PC-3 (cell line): Measurements from ENCODE around the gene LRCOL1. TPM values are rescaled to one million over a fixed set of nuclear protein-coding genes. Genes with fewer than 3 reads are reported as not detected.

Source experiments
- ATAC-seq: fragments of 200-7000 bp; cut with Tn5 transposase; 2 replicates; pipeline ENCODE4 v1.9.1; 2020; ENCODE audit warnings: mild to moderate bottlenecking, moderate library complexity
- BruUV-seq: library from RNA; stranded (reverse); fragments of 400-500 nt; replicated peaks from 2 replicates; lab custom pipeline; 2021; lab: Mats Ljungman, UMichigan
- CTCF ChIA-PET: fragments of 300-600 bp; sonication (Branson Sonifier 250); formaldehyde crosslinking; loops from one replicate; lab custom pipeline; 2022; ENCODE audit warnings: antibody characterized with exemption; lab: Charles Lee
- POLR2A ChIA-PET: fragments of 300-600 bp; sonication (Branson Sonifier 250); formaldehyde crosslinking; loops from one replicate; lab custom pipeline; 2022; ENCODE audit warnings: antibody characterized with exemption; ENCODE audit not compliant: unreplicated experiment; lab: Charles Lee
- DNase-seq: peaks from one replicate; pipeline ENCODE4 v3.0.0-alpha.2; 2015
- H2AFZ ChIP-seq: fragments of 300-600 bp; sonication (generic); 2 replicates; pipeline ENCODE4 v1.6.0; 2016; ENCODE audit warnings: antibody characterized with exemption, low read length
- H3F3A ChIP-seq: fragments of 300-600 bp; sonication (generic); one replicate; pipeline ENCODE4 v1.6.0; 2017; ENCODE audit warnings: antibody characterized with exemption, low read length, control low read depth, mild to moderate bottlenecking; ENCODE audit not compliant: unreplicated experiment
- H3K27ac ChIP-seq: fragments of 300-600 bp; sonication (generic); 2 replicates; pipeline ENCODE4 v1.5.1; 2016; ENCODE audit warnings: mild to moderate bottlenecking, low read length
- H3K27me3 ChIP-seq: fragments of 300-600 bp; sonication (generic); 2 replicates; pipeline ENCODE4 v1.6.1; 2016; ENCODE audit warnings: low read length, mixed read lengths
- H3K36me3 ChIP-seq: fragments of 300-600 bp; sonication (generic); 2 replicates; pipeline ENCODE4 v1.6.1; 2016; ENCODE audit warnings: low read depth, mixed run types, low read length, mixed read lengths
- H3K4me1 ChIP-seq: fragments of 300-600 bp; sonication (generic); 2 replicates; pipeline ENCODE4 v1.5.1; 2016; ENCODE audit warnings: low read length; ENCODE audit not compliant: insufficient read depth
- H3K4me2 ChIP-seq: fragments of 300-600 bp; sonication (generic); 2 replicates; pipeline ENCODE4 v1.6.0; 2016; ENCODE audit warnings: low read length
- H3K4me3 ChIP-seq: fragments of 300-600 bp; sonication (generic); 2 replicates; pipeline ENCODE4 v1.5.1; 2016; ENCODE audit warnings: mild to moderate bottlenecking, low read length, mixed read lengths
- H3K79me2 ChIP-seq: fragments of 300-600 bp; sonication (generic); 2 replicates; pipeline ENCODE4 v1.6.1; 2017; ENCODE audit warnings: low read length, mixed read lengths
- H3K9ac ChIP-seq: fragments of 300-600 bp; sonication (generic); 2 replicates; pipeline ENCODE4 v1.6.0; 2016; ENCODE audit warnings: mild to moderate bottlenecking, low read length
- H3K9me2 ChIP-seq: fragments of 300-600 bp; sonication (generic); replicated peaks from 2 replicates; pipeline ENCODE4 v1.6.1; 2016; ENCODE audit warnings: mixed run types, low read length, mixed read lengths
- H3K9me3 ChIP-seq: fragments of 300-600 bp; sonication (generic); 2 replicates; pipeline ENCODE4 v1.6.1; 2016; ENCODE audit warnings: low read length, mixed read lengths
- H4K20me1 ChIP-seq: fragments of 300-600 bp; sonication (generic); 2 replicates; pipeline ENCODE4 v1.6.1; 2016; ENCODE audit warnings: low read length, mixed read lengths
- EZH2 ChIP-seq: fragments of 300-600 bp; sonication (generic); IDR thresholded peaks from one replicate; pipeline ENCODE4 v1.6.1; 2017; ENCODE audit warnings: antibody characterized with exemption, mild to moderate bottlenecking, low read length; ENCODE audit not compliant: unreplicated experiment
- EZH2phosphoT487 ChIP-seq: fragments of 300-600 bp; sonication (generic); IDR thresholded peaks from 2 replicates; pipeline ENCODE4 v1.6.1; 2018; ENCODE audit warnings: mild to moderate bottlenecking, antibody characterized with exemption, low read length, borderline replicate concordance
- intact Hi-C: fragments of 100-400 bp; cut with micrococcal nuclease; formaldehyde crosslinking; loops from 2 replicates; pipeline ENCODE4 v1.9.0; 2023
- total RNA-seq: library from RNA; depleted of rRNA; stranded (reverse); fragments of >200 nt; gene quantifications from 2 replicates; pipeline ENCODE4 v1.2.3, GENCODE V29; 2014
- TF ChIP-seq, protein P1 (sequence below): fragments of 300-600 bp; sonication (generic); conservative IDR thresholded peaks from 2 replicates; pipeline ENCODE4 v1.5.1; 2017; ENCODE audit warnings: antibody characterized with exemption, low read depth, mild to moderate bottlenecking, low read length

LRCOL1 gene
- total RNA-seq, 1 experiment from 2014 or later, result not detected

DNA sequence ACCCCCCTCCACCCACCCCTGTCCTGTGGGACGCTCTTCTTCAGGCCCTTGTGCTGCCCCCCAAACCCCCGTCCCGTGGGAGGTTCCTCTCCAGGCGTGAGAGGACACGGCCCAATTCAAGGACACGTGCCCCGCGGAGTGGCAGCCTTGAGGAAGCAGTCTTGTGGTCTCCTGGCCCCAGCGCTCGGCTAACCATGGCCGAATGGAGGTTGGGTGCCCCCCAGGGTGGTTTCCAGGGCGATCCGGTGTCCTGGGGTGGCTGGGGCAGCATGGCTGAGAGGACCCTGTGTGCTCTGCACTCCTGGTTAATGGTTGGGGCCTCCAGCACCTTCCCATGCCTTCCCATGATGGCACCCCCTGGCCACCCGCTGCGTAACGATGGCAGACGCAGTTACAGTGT is 53.6 kb downstream of the LRCOL1 start:
- H3K4me3 ChIP-seq, result no peak overlapping the region
- no peaks in the 10 kb centered on the region for H3K9me2 ChIP-seq
- no peak overlapping the region for H3K9ac ChIP-seq
- no peak for TF ChIP-seq EZH2phosphoT487
- TF ChIP-seq, protein P1, sequence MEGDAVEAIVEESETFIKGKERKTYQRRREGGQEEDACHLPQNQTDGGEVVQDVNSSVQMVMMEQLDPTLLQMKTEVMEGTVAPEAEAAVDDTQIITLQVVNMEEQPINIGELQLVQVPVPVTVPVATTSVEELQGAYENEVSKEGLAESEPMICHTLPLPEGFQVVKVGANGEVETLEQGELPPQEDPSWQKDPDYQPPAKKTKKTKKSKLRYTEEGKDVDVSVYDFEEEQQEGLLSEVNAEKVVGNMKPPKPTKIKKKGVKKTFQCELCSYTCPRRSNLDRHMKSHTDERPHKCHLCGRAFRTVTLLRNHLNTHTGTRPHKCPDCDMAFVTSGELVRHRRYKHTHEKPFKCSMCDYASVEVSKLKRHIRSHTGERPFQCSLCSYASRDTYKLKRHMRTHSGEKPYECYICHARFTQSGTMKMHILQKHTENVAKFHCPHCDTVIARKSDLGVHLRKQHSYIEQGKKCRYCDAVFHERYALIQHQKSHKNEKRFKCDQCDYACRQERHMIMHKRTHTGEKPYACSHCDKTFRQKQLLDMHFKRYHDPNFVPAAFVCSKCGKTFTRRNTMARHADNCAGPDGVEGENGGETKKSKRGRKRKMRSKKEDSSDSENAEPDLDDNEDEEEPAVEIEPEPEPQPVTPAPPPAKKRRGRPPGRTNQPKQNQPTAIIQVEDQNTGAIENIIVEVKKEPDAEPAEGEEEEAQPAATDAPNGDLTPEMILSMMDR, result no peak
- H4K20me1 ChIP-seq, result peaks cover 6% of the 10 kb centered on the region
- H3K9me3 ChIP-seq, result no peaks in the 10 kb centered on the region
- no peaks in the 10 kb centered on the region; the same call in 1 of the 2 replicates for H3K36me3 ChIP-seq
- intact Hi-C loops, result no loop called here
- DNase-seq (no peak), ATAC-seq (no peak)
- no peaks in the 10 kb centered on the region for H3K27me3 ChIP-seq
- no peaks in the 10 kb centered on the region for H3F3A ChIP-seq
- H3K79me2 ChIP-seq, result peaks cover 19% of the 10 kb centered on the region
- no peak overlapping the region for H2AFZ ChIP-seq
- 0 out of 2 replicates have a peak, but pooled peaks cover 4% of the 10 kb centered on the region for H3K4me1 ChIP-seq
- H3K27ac ChIP-seq, result no peak overlapping the region
- BruUV-seq, result no TSS peak
- POLR2A ChIA-PET, result no interaction called here
- CTCF ChIA-PET, result no interaction called here
- H3K4me2 ChIP-seq, result no peak overlapping the region

DNA sequence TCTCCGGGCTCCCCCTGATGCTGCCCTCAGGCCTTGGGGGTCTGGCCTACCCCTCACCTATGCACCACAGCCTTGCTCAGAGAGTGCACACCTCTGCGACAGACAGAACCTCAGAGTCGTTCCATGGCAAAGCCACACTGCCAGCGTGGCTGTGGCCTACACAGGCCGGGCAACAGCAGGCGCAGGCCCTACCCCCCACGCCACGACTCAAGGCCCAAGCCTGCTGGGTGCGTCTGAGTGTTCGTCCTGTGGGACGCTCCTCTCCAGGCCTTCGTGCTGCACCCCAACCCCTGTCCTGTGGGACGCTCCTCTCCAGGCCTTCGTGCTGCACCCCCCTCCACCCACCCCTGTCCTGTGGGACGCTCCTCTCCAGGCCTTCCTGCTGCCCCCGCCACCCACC is 54.2 kb downstream of the LRCOL1 start:
- H3K9me2 ChIP-seq, result no peaks in the 10 kb centered on the region
- ATAC-seq, result no peak
- peaks cover under 1% of the 10 kb centered on the region; the same call in 1 of the 2 replicates for H4K20me1 ChIP-seq
- no peak overlapping the region for H3K4me3 ChIP-seq
- intact Hi-C loops, result no loop called here
- no peaks in the 10 kb centered on the region; the same call in 1 of the 2 replicates for H3K36me3 ChIP-seq
- H3K9ac ChIP-seq, result no peak overlapping the region
- H3K9me3 ChIP-seq, result no peaks in the 10 kb centered on the region
- no peak for DNase-seq
- H3K27ac ChIP-seq, result no peak overlapping the region
- ChIA-PET POLR2A (no interaction called here), CTCF (no interaction called here)
- H3K27me3 ChIP-seq, result no peaks in the 10 kb centered on the region
- peaks cover 13% of the 10 kb centered on the region for H3K79me2 ChIP-seq
- H3K4me2 ChIP-seq, result no peak overlapping the region
- no peaks in the 10 kb centered on the region for H3K4me1 ChIP-seq
- TF ChIP-seq, protein P1, result no peak
- no peak for TF ChIP-seq EZH2
- no peak for TF ChIP-seq EZH2phosphoT487
- H2AFZ ChIP-seq, result no peak overlapping the region
- BruUV-seq, result no TSS peak
- H3F3A ChIP-seq, result no peaks in the 10 kb centered on the region

DNA sequence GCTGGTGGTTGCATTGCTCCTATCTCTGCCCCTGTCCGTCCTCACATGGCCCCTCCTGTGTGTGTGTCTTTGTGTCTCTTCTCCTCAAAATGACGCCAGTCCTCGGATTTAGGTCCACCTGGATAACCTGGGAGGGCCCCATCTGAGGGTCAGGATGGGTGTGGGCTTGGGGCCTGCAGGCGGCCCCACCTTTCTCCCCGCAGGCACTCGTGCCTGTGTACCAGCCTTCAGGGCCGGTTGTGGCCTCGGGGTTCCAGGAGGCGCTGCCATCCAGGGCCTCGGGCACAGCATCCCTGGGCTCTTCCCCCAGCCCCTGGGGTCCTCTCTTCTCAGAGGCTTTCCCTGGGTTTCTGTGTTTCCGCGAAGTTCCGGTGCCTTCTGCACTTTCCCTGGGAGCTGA is 54.7 kb downstream of the LRCOL1 start:
- Histone ChIP-seq H3K4me1 (no peaks in the 10 kb centered on the region), H3F3A (no peaks in the 10 kb centered on the region), H3K79me2 (peaks cover 8% of the 10 kb centered on the region), H3K9me3 (no peaks in the 10 kb centered on the region), H2AFZ (no peak overlapping the region), H3K9ac (no peak overlapping the region), H3K4me3 (no peak overlapping the region), H3K27me3 (no peaks in the 10 kb centered on the region), H3K4me2 (no peak overlapping the region), H3K9me2 (no peaks in the 10 kb centered on the region), H4K20me1 (no peaks in the 10 kb centered on the region), H3K27ac (no peak overlapping the region), H3K36me3 (no peaks in the 10 kb centered on the region; the same call in 1 of the 2 replicates)
- DNase-seq (no peak), ATAC-seq (no peak)
- no TSS peak for BruUV-seq
- TF ChIP-seq, protein P1, result no peak
- TF ChIP-seq EZH2phosphoT487, result no peak
- TF ChIP-seq EZH2, result no peak
- intact Hi-C loops, result no loop called here
- CTCF ChIA-PET, result no interaction called here
- POLR2A ChIA-PET, result no interaction called here
